HCT116 (cell line): ENCODE measurements around the gene MUC20. TPM values are rescaled to one million over a fixed set of nuclear protein-coding genes. Genes with fewer than 3 reads are reported as not detected.

Source experiments
- ATAC-seq: fragments of 200-7000 bp; cut with Tn5 transposase; 2 replicates; pipeline ENCODE4 v1.9.1; 2020; ENCODE audit warnings: mild to moderate bottlenecking, moderate library complexity
- BruUV-seq: library from RNA; stranded (reverse); fragments of 400-500 nt; replicated peaks from 2 replicates; lab custom pipeline; 2021; lab: Mats Ljungman, UMichigan
- CTCF ChIA-PET: fragments of 300-600 bp; sonication (Branson Sonifier 250); formaldehyde crosslinking; loops from one replicate; lab custom pipeline; 2021; ENCODE audit warnings: antibody characterized with exemption; lab: Charles Lee
- POLR2A ChIA-PET: fragments of 300-600, 350-600 bp; sonication (Branson Sonifier 250); formaldehyde crosslinking; loops from one replicate; lab custom pipeline; 2021; ENCODE audit warnings: antibody characterized with exemption; lab: Charles Lee
- RAD21 ChIA-PET, 2 experiments: fragments of 300-600 bp; sonication (Branson Sonifier 250); formaldehyde crosslinking; loops; one replicate each; lab custom pipeline; 2023; ENCODE audit warnings: low total read pairs in 2 of 2; ENCODE audit not compliant: uncharacterized antibody in 2 of 2, unreplicated experiment in 2 of 2, low non-redundant PET in 1 of 2; lab: Charles Lee
- DNase-seq: peaks from one replicate; pipeline ENCODE4 v3.0.0-alpha.2; 2010; ENCODE audit warnings: low read depth, low spot score
- H2AFZ ChIP-seq: fragments of 200-600 bp; shearing (Covaris generic), sonication (generic); 2 replicates; pipeline ENCODE4 v1.6.1; 2017; ENCODE audit warnings: low read depth, mixed run types, mixed read lengths, antibody characterized with exemption, low read length; ENCODE audit not compliant: poor library complexity, severe bottlenecking
- H3K27ac ChIP-seq: 2 replicates; pipeline ENCODE4 v1.5.1; 2012; ENCODE audit warnings: low read depth, low read length
- H3K27me3 ChIP-seq: fragments of 200-600 bp; sonication (generic); 2 replicates; pipeline ENCODE4 v1.6.1; 2016; ENCODE audit warnings: mixed run types, low read length, mixed read lengths; ENCODE audit not compliant: insufficient read depth
- H3K36me3 ChIP-seq, 2 experiments: fragments of 200-500 bp in 1 of 2; fragments of 200-600 bp in 1 of 2; sonication (Bioruptor generic) in 1 of 2; sonication (generic) in 1 of 2; 2 replicates each; pipeline versions ENCODE4 v1.5.1 to v1.6.1; 2014 to 2016; ENCODE audit warnings: low read length in 2 of 2, inconsistent platforms in 1 of 2, mixed read lengths in 1 of 2, mixed run types in 1 of 2; ENCODE audit not compliant: insufficient read depth in 2 of 2, control insufficient read depth in 1 of 2
- H3K4me1 ChIP-seq, 2 experiments: fragments of 200-600 bp in 1 of 2; sonication (generic) in 1 of 2; 2 replicates each; pipeline versions ENCODE4 v1.5.1 to v1.6.1; 2012 to 2017; ENCODE audit warnings: low read length in 2 of 2, inconsistent platforms in 1 of 2, mild to moderate bottlenecking in 1 of 2, mixed read lengths in 1 of 2, mixed run types in 1 of 2, moderate library complexity in 1 of 2; ENCODE audit not compliant: insufficient read depth in 2 of 2, control insufficient read depth in 1 of 2
- H3K4me2 ChIP-seq: fragments of 200-600 bp; sonication (generic); 2 replicates; pipeline ENCODE4 v1.6.1; 2017; ENCODE audit warnings: mixed run types, low read length, mixed read lengths
- H3K4me3 ChIP-seq, 2 experiments: fragments of 200-600 bp in 1 of 2; sonication (generic) in 1 of 2; replicated peaks in 1 of 2; 2 replicates each; pipeline ENCODE4 v1.5.1; 2011 to 2016; ENCODE audit warnings: low read length in 2 of 2, control low read depth in 1 of 2, low read depth in 1 of 2, mild to moderate bottlenecking in 1 of 2, mixed read lengths in 1 of 2, mixed run types in 1 of 2
- H3K79me2 ChIP-seq: fragments of 200-600 bp; sonication (generic); 2 replicates; pipeline ENCODE4 v1.6.1; 2017; ENCODE audit warnings: mild to moderate bottlenecking, mixed run types, low read length, moderate library complexity, mixed read lengths; ENCODE audit not compliant: insufficient read depth
- H3K9ac ChIP-seq: fragments of 200-600 bp; sonication (generic); 2 replicates; pipeline ENCODE4 v1.6.1; 2016; ENCODE audit warnings: low read length, mixed read lengths
- H3K9me2 ChIP-seq: fragments of 200-600 bp; sonication (generic), shearing (Covaris generic); 2 replicates; pipeline ENCODE4 v1.6.1; 2017; ENCODE audit warnings: mixed run types, mild to moderate bottlenecking, moderate library complexity; ENCODE audit not compliant: insufficient read depth
- H3K9me3 ChIP-seq, 2 experiments: fragments of 200-500 bp in 1 of 2; fragments of 200-600 bp in 1 of 2; sonication (Bioruptor generic) in 1 of 2; sonication (generic) in 1 of 2; 2 replicates each; pipeline ENCODE4 v1.6.1; 2014 to 2017; ENCODE audit warnings: low read length in 2 of 2, mixed read lengths in 2 of 2, inconsistent platforms in 1 of 2, low read depth in 1 of 2, mild to moderate bottlenecking in 1 of 2, mixed run types in 1 of 2, moderate library complexity in 1 of 2; ENCODE audit not compliant: control insufficient read depth in 1 of 2, insufficient read depth in 1 of 2
- H4K20me1 ChIP-seq: fragments of 200-600 bp; sonication (generic), shearing (Covaris generic); 2 replicates; pipeline ENCODE4 v1.6.1; 2017; ENCODE audit warnings: mixed run types, mild to moderate bottlenecking, moderate library complexity; ENCODE audit not compliant: insufficient read depth
- CEBPB ChIP-seq: IDR thresholded peaks from 2 replicates; pipeline ENCODE4 v1.6.1; 2012; ENCODE audit warnings: low read depth
- EGR1 ChIP-seq: IDR thresholded peaks from 2 replicates; pipeline ENCODE4 v1.6.1; 2012; ENCODE audit warnings: low read depth
- ELF1 ChIP-seq: IDR thresholded peaks from 2 replicates; pipeline ENCODE4 v1.6.1; 2012; ENCODE audit warnings: low read depth, borderline replicate concordance
- EZH2 ChIP-seq: fragments of 200-600 bp; sonication (generic); IDR thresholded peaks from 2 replicates; pipeline ENCODE4 v1.6.1; 2017; ENCODE audit warnings: antibody characterized with exemption, mixed run types
- EZH2phosphoT487 ChIP-seq: fragments of 200-600 bp; IDR thresholded peaks from 2 replicates; pipeline ENCODE4 v1.6.1; 2018; ENCODE audit warnings: antibody characterized with exemption, borderline replicate concordance
- FOSL1 ChIP-seq: IDR thresholded peaks from 2 replicates; pipeline ENCODE4 v1.6.1; 2012; ENCODE audit warnings: low read depth
- JUND ChIP-seq: IDR thresholded peaks from 2 replicates; pipeline ENCODE4 v1.6.1; 2012
- MAX ChIP-seq: IDR thresholded peaks from 2 replicates; pipeline ENCODE4 v1.6.1; 2012
- RAD21 ChIP-seq: IDR thresholded peaks from 2 replicates; pipeline ENCODE4 v1.6.1; 2012; ENCODE audit warnings: low read depth, mild to moderate bottlenecking
- TCF7L2 ChIP-seq: IDR thresholded peaks from 2 replicates; pipeline ENCODE4 v1.7.0; 2011; ENCODE audit warnings: borderline replicate concordance, inconsistent platforms; ENCODE audit not compliant: insufficient read depth, insufficient read length; ENCODE audit errors: extremely low read depth
- YY1 ChIP-seq: IDR thresholded peaks from 2 replicates; pipeline ENCODE4 v1.6.1; 2011; ENCODE audit warnings: low read length, low read depth, moderate library complexity, mild to moderate bottlenecking; ENCODE audit not compliant: insufficient replicate concordance; ENCODE audit errors: extremely low read depth
- ZBTB33 ChIP-seq: IDR thresholded peaks from 2 replicates; pipeline ENCODE4 v1.6.1; 2011; ENCODE audit warnings: mild to moderate bottlenecking, low read length, moderate library complexity; ENCODE audit not compliant: insufficient replicate concordance; ENCODE audit errors: extremely low read depth
- ZFX ChIP-seq: fragments of 450-650 bp; IDR thresholded peaks from 2 replicates; pipeline ENCODE4 v1.6.1; 2017
- ZNF274 ChIP-seq: fragments of 200-500 bp; sonication (Bioruptor generic); IDR thresholded peaks from 2 replicates; pipeline ENCODE4 v1.6.1; 2014; ENCODE audit warnings: mild to moderate bottlenecking, low read depth, low read length, inconsistent platforms
- intact Hi-C: fragments of 100-400 bp; cut with micrococcal nuclease; formaldehyde crosslinking; loops from 2 replicates; pipeline ENCODE4 v1.10.0; 2022
- total RNA-seq: library from RNA; stranded (reverse); gene quantifications from one replicate; pipeline ENCODE4 v1.2.1, GENCODE V29; 2021; ENCODE audit not compliant: unreplicated experiment
- TF ChIP-seq, protein P1 (sequence below): IDR thresholded peaks from 2 replicates; pipeline ENCODE4 v1.6.1; 2012

MUC20 gene
- total RNA-seq, 1 experiment from 2014 or later, result 2.4 TPM

GRCh38 chr3:195771646-195772300 lies 51.0 kb downstream of the MUC20 start:
- Histone ChIP-seq H4K20me1 (no peaks in the 10 kb centered on the region), H3K4me1 (no peaks in the 10 kb centered on the region), H3K27ac (no peak overlapping the region), H3K9me2 (no peaks in the 10 kb centered on the region), H3K27me3 (no peaks in the 10 kb centered on the region), H3K79me2 (no peaks in the 10 kb centered on the region), H3K9ac (no peak overlapping the region), H3K36me3 (no peaks in the 10 kb centered on the region), H2AFZ (no peak overlapping the region), H3K4me3 (no peak overlapping the region), H3K9me3 (no peaks in the 10 kb centered on the region), H3K4me2 (no peak overlapping the region)
- POLR2A ChIA-PET, result no interaction called here
- BruUV-seq, result no TSS peak
- RAD21 ChIA-PET, result no interaction called here
- DNase-seq (no peak), ATAC-seq (no peak)
- TF ChIP-seq JUND (no peak), ZNF274 (no peak), EGR1 (no peak), ZBTB33 (no peak), YY1 (no peak), ZFX (no peak), CEBPB (no peak), RAD21 (no peak), TCF7L2 (no peak), ELF1 (no peak), EZH2 (no peak), FOSL1 (no peak), MAX (no peak), EZH2phosphoT487 (no peak)
- TF ChIP-seq, protein P1, sequence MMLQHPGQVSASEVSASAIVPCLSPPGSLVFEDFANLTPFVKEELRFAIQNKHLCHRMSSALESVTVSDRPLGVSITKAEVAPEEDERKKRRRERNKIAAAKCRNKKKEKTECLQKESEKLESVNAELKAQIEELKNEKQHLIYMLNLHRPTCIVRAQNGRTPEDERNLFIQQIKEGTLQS, result no peak
- intact Hi-C loops, result loop anchor here (10.0 kb wide), 1 partner anchor 117 kb away; no protein-coding TSS in a partner anchor
- CTCF ChIA-PET, result no interaction called here
